Stimulated activated CD4-positive, alpha-beta T cell treated with anti-CD3 and anti-CD28 coated beads, Interleukin-12 subunit alpha, Interleukin-12 subunit beta, amount 100 ng/mL, for 24 hours (primary cell): ENCODE data around the gene ANO3.

Experiments used
- DNase-seq, 2 experiments: peaks; one replicate each; pipeline ENCODE4 v3.0.0-alpha.2; 2020; ENCODE audit warnings: low read depth in 2 of 2

ANO3 gene

GRCh38 chr11:26359055-26359454 is 27.1 kb downstream of the ANO3 start:
- no peak for DNase-seq

DNA sequence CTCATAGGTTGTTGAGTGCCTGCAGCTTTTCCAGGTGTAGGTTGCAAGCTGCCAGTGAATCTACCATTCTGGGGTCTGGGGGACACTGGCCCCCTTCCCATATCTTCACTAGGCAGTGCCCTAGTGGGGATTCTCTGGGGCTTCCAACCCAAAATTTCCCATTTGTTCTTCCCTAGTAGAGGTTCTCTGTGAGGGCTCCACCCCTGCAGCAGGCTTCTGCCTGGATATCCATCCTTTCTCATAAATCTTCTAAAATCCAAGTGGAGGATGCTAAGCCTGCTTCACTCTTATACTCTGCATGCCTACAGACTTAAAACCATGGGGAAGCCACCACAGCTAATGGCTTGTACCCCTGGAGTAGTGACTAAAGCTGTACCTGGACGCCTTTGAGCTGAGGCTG is 33.4 kb downstream of the ANO3 start:
- no peak for DNase-seq

- DNase-seq = no peak
These were observed 45.7 kb downstream of the ANO3 start for GRCh38 chr11:26377619-26378018.

- no peak for DNase-seq
These were observed 67.4 kb downstream of the ANO3 start for GRCh38 chr11:26399336-26399735.

DNA sequence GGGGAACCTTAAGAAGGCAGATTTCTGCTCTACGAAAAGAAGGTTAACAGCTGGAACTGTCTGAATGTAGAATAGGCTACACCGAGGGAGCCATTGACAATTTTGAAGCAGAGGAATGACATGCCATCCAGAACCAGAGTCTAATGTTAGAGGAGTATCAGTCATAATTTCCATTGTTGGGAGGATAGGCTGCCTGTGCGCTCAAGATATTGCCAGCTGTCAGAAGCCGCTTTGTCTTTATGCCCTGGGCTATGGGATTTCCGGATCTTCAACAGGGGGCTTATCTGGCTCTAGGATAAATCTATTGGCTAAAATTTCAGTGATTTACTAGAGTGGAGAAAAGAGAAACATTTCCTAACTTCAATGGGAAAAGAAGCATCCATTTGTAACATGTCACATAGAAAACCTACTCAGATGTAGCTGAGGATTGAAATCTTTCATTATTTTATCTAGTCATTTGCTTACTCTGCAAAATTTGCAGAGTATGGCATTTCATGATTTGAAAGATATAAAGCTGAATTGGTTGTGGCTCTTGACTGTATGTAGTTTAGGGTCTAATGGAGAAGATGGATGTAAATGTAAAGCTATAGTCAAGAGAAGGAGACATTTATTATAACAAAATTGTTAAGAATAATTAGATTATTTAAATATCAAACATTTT is 78.9 kb downstream of the ANO3 start:
- no peak for DNase-seq

DNA sequence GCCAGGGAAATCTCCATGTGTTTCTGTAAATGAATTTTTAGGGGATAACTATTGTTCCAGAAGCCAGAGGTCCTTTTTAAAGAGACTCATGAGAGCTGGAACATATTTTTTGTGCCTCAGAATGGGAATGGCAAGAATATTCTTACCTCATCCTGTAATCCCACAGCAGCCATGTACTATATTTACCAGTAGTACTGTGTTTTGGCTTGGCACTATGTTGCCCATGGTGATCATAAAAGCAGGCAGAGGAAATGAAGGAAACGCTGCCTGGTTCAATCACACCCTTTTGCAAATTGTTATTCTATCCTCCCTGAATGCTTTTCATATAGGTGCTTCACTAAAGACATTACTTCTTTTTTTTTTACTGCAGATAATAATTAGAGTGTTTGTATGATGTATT is 81.0 kb downstream of the ANO3 start:
- no peak for DNase-seq

DNA sequence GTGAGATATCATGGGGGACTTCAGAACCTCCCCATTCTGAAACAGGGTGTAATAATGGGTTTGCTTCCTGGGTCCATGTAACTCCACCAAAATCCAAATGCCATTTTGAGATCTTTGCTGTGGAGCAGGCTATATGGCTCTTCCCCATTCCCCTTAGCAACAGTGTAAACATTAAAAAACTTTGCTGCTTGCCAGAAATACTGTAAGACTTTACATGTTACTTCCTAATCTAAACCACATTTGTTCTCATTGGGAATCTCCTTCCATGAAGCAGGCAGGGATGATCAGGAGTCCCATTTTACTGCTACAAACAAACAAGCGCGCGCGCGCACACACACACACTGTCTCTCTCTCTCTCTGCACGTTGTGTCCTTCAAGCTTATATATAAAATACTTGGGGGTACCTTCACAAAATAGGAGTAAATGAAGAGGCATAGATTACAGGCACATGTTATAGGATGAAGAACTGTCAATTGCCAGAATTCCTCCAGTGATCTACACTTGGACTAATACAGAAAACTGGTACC is 86.5 kb downstream of the ANO3 start:
- DNase-seq = no peak

DNA sequence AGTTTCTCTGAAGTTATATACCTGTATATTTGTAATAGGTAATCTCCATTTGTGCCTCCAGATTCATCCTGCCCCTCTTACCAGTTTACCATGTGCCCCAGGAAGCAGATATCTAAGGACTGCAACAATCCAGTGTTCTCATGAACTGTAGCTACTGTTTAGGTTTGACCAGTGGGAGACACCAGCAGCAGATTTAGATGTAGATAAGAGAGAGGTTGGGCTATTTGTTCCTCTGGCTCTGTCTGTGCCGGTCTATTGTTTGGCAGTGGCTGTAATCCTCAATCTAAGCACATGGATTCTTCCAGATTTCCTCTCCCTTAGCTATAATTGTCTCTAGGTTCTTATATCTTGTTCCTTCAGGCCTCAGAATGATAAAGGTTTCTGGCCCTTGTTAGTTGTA is 88.4 kb downstream of the ANO3 start:
- DNase-seq = no peak

DNA sequence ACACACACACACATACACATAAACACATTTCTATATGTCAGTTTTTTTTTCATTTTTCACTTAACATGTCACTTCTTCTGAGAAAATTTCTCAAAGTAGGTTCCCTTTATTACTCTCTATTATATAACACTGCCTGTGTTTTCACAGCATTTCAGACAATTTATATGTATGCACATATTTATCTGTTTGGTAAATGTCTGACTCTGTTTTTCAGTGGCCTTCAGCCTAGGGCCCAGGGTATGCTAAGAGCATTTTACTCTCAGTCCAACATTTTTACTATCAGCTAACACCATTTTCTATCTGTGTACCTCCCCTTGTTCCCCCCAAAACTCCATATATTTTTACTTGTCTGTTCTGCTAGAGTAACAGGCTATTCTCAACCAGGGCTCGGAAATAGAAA is 92.3 kb downstream of the ANO3 start:
- no peak for DNase-seq

GRCh38 chr11:26439854-26440253 is 107.9 kb downstream of the ANO3 start:
- DNase-seq = no peak

DNA sequence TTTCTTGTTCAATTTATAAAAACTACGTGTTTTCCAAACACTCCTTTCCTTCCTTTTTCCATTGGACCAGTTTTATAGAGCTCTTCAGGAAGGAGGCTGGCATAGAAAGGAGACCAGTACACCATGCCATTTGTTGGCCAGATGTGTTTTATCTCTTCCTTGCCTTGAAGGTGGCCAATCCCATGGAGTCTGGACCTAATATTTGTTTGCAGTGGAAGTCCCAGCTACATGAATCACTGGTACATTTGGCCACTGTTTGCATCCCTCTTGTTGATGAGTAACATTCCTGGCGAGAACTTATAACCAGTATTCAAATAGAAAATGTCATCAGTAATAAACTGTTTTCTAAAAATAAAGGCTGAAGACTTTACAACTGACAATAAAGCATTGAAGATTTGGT is 110.2 kb downstream of the ANO3 start:
- DNase-seq = no peak

GRCh38 chr11:26443617-26444016 is 111.7 kb downstream of the ANO3 start:
- DNase-seq = no peak

GRCh38 chr11:26457636-26458035 is 125.7 kb downstream of the ANO3 start:
- no peak for DNase-seq

DNA sequence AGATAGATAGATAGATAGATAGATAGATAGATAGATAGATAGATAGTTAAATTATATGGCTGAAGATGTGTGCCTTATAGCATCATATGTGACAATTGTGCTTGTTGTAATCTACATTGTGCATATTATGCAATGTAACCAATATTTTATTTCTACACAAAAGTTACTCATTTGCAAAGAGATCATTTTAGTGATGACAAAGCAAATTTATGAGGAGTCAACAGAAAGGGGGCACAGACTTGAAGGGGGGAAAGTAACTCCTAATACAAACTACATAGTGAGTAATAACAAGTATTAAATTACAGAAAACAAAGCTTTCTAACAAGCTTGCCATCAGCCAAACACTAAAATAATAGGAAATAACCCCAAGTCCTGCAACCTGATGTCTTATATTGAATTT is 133.3 kb downstream of the ANO3 start:
- DNase-seq = no peak

- DNase-seq = no peak
These were observed 135.6 kb downstream of the ANO3 start for GRCh38 chr11:26467506-26467905.

- DNase-seq = no peak
These were observed 139.1 kb downstream of the ANO3 start for GRCh38 chr11:26470992-26471391.

GRCh38 chr11:26473216-26474194 is 141.6 kb downstream of the ANO3 start:
- no peak for DNase-seq

DNA sequence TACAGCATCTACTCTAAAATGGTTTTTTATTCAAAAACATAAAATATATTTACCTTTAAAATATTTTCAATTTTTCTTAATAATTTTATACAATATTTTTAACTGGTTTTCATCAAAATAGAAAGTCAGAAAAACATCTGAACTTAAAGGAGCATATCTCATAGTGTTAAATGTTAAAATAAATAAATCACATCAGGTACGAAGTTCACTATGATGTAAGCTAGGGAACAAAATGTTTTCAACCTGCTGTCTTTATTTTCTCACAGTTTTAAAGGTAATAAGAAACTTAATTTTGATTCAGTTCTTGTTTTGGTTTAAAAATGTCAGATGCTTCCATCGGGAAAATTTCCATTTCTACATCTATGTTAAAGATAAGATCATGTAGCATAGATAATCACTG is 142.5 kb downstream of the ANO3 start:
- no peak for DNase-seq

GRCh38 chr11:26477396-26477795 is 145.5 kb downstream of the ANO3 start:
- DNase-seq = no peak

- DNase-seq = no peak
These were observed 146.8 kb downstream of the ANO3 start for GRCh38 chr11:26478710-26479109.

- no peak for DNase-seq
These were observed 148.1 kb downstream of the ANO3 start for GRCh38 chr11:26480041-26480440.

- no peak for DNase-seq
These were observed 151.2 kb downstream of the ANO3 start for GRCh38 chr11:26483108-26483507.

- DNase-seq = no peak
These were observed 158.6 kb downstream of the ANO3 start for GRCh38 chr11:26490546-26490945.
